KMS-11 (cell line): ENCODE data around the gene SYCE3.
"Not testable (repeated sequence)": the region's sequence is repeated elsewhere in the genome, so short reads cannot be mapped to it uniquely, and the experiment has no call there.

ENCODE experiments used
- H2AFZ ChIP-seq: fragments of 200-600 bp; sonication (generic); 2 replicates; pipeline ENCODE4 v1.6.1; 2016; ENCODE audit warnings: antibody characterized with exemption, mixed run types, low read depth
- H3K27ac ChIP-seq: fragments of 200-600 bp; sonication (generic); 2 replicates; pipeline ENCODE4 v1.6.1; 2016; ENCODE audit warnings: mild to moderate bottlenecking, mixed run types
- H3K27me3 ChIP-seq: fragments of 200-600 bp; sonication (generic); 2 replicates; pipeline ENCODE4 v1.6.1; 2017; ENCODE audit warnings: mild to moderate bottlenecking, low read depth, mixed run types, moderate library complexity; ENCODE audit not compliant: insufficient read depth
- H3K36me3 ChIP-seq: fragments of 200-600 bp; sonication (generic); 2 replicates; pipeline ENCODE4 v1.6.1; 2017; ENCODE audit warnings: mild to moderate bottlenecking, mixed run types; ENCODE audit not compliant: insufficient read depth
- H3K4me1 ChIP-seq: fragments of 200-600 bp; sonication (generic); 2 replicates; pipeline ENCODE4 v1.6.1; 2016; ENCODE audit warnings: mild to moderate bottlenecking, low read depth, mixed run types; ENCODE audit not compliant: poor library complexity, severe bottlenecking
- H3K4me2 ChIP-seq: fragments of 200-600 bp; sonication (generic); 2 replicates; pipeline ENCODE4 v1.7.0; 2016; ENCODE audit warnings: mild to moderate bottlenecking, mixed run types
- H3K4me3 ChIP-seq: fragments of 200-600 bp; sonication (generic); IDR thresholded peaks from 2 replicates; pipeline ENCODE4 v1.6.1; 2017; ENCODE audit warnings: low read depth, low read length, mixed read lengths; ENCODE audit not compliant: insufficient read depth
- H3K79me2 ChIP-seq: fragments of 200-600 bp; sonication (generic); 2 replicates; pipeline ENCODE4 v1.6.1; 2016; ENCODE audit warnings: low read depth, mixed run types; ENCODE audit not compliant: insufficient read depth
- H3K9ac ChIP-seq: fragments of 200-600 bp; sonication (generic); 2 replicates; pipeline ENCODE4 v1.6.1; 2016; ENCODE audit warnings: mild to moderate bottlenecking, mixed run types
- H4K20me1 ChIP-seq: fragments of 200-600 bp; sonication (generic); 2 replicates; pipeline ENCODE4 v1.6.1; 2016; ENCODE audit warnings: mild to moderate bottlenecking, mixed run types; ENCODE audit not compliant: insufficient read depth
- TF ChIP-seq, protein P1 (sequence below): fragments of 200-600 bp; sonication (generic); conservative IDR thresholded peaks from 2 replicates; pipeline ENCODE4 v1.6.1; 2017; ENCODE audit warnings: low read depth, mild to moderate bottlenecking, antibody characterized with exemption, low read length, moderate library complexity, mixed read lengths

Gene SYCE3

DNA sequence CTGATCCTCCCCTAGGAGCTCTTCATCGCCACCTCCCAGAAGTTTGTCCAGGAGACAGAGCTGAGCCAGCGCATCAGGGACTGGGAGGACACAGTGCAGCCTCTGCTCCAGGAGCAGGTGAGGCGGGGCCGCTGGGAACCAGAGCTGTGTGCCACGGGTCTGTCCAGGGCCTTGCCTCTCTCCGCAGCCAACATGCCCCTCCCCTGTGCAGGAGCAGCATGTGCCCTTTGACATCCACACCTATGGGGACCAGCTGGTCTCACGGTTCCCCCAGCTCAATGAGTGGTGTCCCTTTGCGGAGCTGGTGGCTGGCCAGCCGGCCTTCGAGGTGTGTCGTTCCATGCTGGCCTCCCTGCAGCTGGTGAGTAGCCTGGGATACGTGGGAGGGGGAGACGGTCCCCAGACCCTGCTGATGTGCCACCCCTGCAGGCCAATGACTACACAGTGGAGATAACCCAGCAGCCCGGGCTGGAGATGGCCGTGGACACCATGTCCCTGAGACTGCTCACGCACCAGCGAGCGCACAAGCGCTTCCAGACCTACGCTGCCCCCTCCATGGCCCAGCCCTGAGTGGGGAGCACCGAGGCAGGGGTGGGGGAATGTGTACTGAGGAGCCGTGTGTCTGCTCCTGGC is 39.8 kb downstream of the SYCE3 start:
- no peaks in the 10 kb centered on the region for H3K36me3 ChIP-seq
- no peak overlapping the region for H3K27ac ChIP-seq
- TF ChIP-seq, protein P1, sequence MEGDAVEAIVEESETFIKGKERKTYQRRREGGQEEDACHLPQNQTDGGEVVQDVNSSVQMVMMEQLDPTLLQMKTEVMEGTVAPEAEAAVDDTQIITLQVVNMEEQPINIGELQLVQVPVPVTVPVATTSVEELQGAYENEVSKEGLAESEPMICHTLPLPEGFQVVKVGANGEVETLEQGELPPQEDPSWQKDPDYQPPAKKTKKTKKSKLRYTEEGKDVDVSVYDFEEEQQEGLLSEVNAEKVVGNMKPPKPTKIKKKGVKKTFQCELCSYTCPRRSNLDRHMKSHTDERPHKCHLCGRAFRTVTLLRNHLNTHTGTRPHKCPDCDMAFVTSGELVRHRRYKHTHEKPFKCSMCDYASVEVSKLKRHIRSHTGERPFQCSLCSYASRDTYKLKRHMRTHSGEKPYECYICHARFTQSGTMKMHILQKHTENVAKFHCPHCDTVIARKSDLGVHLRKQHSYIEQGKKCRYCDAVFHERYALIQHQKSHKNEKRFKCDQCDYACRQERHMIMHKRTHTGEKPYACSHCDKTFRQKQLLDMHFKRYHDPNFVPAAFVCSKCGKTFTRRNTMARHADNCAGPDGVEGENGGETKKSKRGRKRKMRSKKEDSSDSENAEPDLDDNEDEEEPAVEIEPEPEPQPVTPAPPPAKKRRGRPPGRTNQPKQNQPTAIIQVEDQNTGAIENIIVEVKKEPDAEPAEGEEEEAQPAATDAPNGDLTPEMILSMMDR, result no peak
- no peaks in the 10 kb centered on the region for H3K27me3 ChIP-seq
- peaks cover 8% of the 10 kb centered on the region; the same call in 1 of the 2 replicates for H3K79me2 ChIP-seq
- H3K4me1 ChIP-seq, result peaks cover 4% of the 10 kb centered on the region
- H3K9ac ChIP-seq, result no peak overlapping the region
- H3K4me2 ChIP-seq, result no peak overlapping the region
- H4K20me1 ChIP-seq, result no peaks in the 10 kb centered on the region
- no peak overlapping the region for H3K4me3 ChIP-seq
- H2AFZ ChIP-seq, result no peak overlapping the region

DNA sequence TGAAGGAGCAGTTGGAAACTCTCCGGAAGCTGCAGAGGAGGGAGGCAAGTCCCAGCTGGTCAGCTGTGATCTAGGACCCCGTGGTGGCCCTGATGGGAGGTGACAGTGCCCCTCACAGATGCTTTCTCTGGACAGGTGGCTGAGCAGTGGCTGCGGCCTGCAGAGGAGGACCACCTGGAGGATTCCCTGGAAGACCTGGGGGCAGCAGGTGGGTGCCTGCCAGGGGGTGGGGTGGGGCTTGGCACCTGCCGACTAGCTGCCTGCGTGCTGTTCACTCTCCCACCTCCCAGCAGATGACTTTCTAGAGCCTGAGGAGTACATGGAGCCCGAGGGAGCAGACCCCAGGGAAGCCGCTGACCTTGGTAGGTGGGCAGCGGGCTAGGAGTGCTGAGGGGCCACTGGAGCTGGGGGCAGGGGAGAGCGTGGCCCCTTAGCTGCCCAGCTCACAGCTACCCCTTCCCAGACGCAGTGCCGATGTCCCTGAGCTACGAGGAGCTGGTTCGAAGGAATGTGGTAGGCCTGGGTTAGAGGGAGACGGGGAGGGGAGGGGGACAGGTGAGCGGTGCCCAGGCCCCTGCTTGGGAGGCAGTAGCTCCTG is 40.4 kb downstream of the SYCE3 start:
- no peak overlapping the region for H3K4me3 ChIP-seq
- TF ChIP-seq, protein P1, result no peak
- no peaks in the 10 kb centered on the region for H3K36me3 ChIP-seq

DNA sequence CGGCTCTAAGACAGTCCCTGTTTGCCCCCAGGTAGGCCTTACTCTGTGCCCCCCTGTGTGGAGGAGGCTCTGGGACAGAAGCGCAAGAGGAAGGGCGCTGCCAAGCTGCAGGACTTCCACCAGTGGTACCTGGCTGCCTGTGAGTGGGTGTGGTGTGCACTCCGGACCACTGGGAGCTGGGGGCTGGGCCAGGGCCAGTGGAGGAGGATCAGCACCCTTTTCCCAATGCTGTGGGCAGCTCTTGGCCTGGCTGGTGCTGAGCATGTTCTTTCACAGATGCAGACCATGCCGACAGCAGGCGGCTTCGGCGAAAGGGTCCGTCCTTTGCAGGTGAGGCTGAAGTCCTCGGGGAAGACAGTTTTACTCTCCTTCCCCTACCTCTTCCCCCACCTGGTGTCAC is 41.0 kb downstream of the SYCE3 start:
- Histone ChIP-seq H3K27me3 (no peaks in the 10 kb centered on the region), H3K4me3 (no peak overlapping the region), H3K9ac (no peak overlapping the region), H4K20me1 (no peaks in the 10 kb centered on the region), H3K4me1 (no peaks in the 10 kb centered on the region), H3K4me2 (no peak overlapping the region), H3K27ac (no peak overlapping the region), H2AFZ (no peak overlapping the region), H3K36me3 (no peaks in the 10 kb centered on the region), H3K79me2 (peaks cover 8% of the 10 kb centered on the region; the same call in 1 of the 2 replicates)
- TF ChIP-seq, protein P1, result no peak

More for the DNA sequence above, 40.4 kb downstream of the SYCE3 start:
- no peak overlapping the region for H3K4me2 ChIP-seq
- H3K9ac ChIP-seq, result no peak overlapping the region
- H3K79me2 ChIP-seq, result peaks cover 8% of the 10 kb centered on the region; the same call in 1 of the 2 replicates
- no peaks in the 10 kb centered on the region for H3K27me3 ChIP-seq
- no peaks in the 10 kb centered on the region for H4K20me1 ChIP-seq
- peaks cover 4% of the 10 kb centered on the region for H3K4me1 ChIP-seq
- no peak overlapping the region for H3K27ac ChIP-seq
- no peak overlapping the region for H2AFZ ChIP-seq

DNA sequence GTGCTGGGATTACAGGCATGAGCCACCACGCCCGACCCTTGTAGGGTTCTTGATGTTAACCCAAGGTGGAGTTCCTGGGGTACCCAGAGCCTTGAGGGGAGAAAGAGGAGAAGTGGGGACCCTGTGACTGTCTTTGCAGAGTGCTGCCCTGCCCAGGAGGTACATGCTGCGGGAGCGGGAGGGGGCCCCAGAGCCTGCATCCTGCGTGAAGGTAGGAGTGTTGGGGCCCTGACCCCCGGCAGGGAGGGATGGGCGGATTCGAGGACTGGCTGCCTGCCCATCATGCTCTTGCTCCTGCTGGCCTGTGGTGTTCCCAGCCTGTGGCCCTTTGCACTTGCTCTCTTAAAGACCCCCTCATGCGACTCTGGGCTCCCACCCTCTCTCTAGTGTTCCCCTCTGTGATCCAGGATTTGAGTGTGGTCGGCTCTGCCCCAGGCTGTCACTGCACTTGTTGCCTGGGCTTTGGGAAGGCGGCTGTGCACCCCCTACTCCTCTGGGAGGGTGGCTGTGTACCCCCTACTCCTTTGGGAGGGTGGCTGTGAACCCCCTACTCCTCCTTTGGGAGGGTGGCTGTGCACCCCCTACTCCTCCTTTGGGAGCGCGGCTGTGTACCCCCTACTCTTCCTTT is 41.8 kb downstream of the SYCE3 start:
- H3K27ac ChIP-seq, result no peak overlapping the region
- no peaks in the 10 kb centered on the region for H3K36me3 ChIP-seq
- H3K4me1 ChIP-seq, result no peaks in the 10 kb centered on the region
- H2AFZ ChIP-seq, result no peak overlapping the region
- H3K9ac ChIP-seq, result no peak overlapping the region
- peaks cover 8% of the 10 kb centered on the region; the same call in 1 of the 2 replicates for H3K79me2 ChIP-seq
- H4K20me1 ChIP-seq, result no peaks in the 10 kb centered on the region
- no peaks in the 10 kb centered on the region for H3K27me3 ChIP-seq
- H3K4me3 ChIP-seq, result no peak overlapping the region
- no peak overlapping the region for H3K4me2 ChIP-seq
- TF ChIP-seq, protein P1, result no peak

DNA sequence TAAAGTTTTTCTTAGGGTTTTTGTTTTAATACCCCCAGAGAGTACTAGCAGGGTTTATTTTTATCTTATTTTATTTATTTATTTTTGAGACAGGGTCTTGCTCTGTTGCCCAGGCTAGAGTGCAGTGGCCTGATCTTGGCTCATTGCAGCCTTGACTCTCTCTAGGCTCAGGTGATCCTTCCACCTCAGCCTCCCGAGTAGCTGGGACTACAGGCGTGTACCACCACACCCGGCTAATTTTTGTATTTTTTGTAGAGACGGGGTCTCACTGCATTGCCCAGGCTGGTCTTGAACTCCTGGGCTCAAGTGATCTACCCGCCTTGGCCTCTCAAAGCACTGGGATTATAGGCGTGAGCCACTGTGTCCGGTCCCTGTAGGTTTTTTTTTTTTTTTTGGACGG is 42.5 kb downstream of the SYCE3 start:
- H3K4me2 ChIP-seq, H3K4me3 ChIP-seq, H4K20me1 ChIP-seq, H3K4me1 ChIP-seq, H3K79me2 ChIP-seq, H3K27ac ChIP-seq, H3K36me3 ChIP-seq, H3K27me3 ChIP-seq, H2AFZ ChIP-seq, H3K9ac ChIP-seq: not testable (repeated sequence)
